Adipose tissue (tissue), 3 donors: Measurements from ENCODE around the gene NKIRAS2. TPM values are rescaled to one million over a fixed set of nuclear protein-coding genes. Genes with fewer than 3 reads are reported as not detected.

Source experiments
- H3K27ac ChIP-seq: one replicate; pipeline ENCODE4 v1.5.1; 2013; ENCODE audit warnings: low read depth, low read length
- WGBS, 3 donors: extraction: QIAGEN DNeasy Blood & Tissue Kit; methylation state at CpG; one replicate each; pipeline ENCODE4 v1.1.7; 2013; 5-methylcytosine and 5-hydroxymethylcytosine counted together
- polyA plus RNA-seq, 3 donors: library from polyadenylated mRNA; stranded (reverse); fragments of 200-250 nt; gene quantifications; one replicate each; pipeline ENCODE4 v1.2.3, GENCODE V29; 2013
- donor health status: healthy with polysubstance abuse.
- donor health status: Bipolar disorder and iron deficiency.
- donor health status: healthy.

Gene NKIRAS2
- polyA plus RNA-seq, 3 donors, result 13.5 to 35.1 (median 30.9) TPM

GRCh38 chr17:42047343-42047742 is 27.5 kb downstream of the NKIRAS2 start:
- WGBS, 3 donors, result 86 to 90% (median 86%) methylated on average over 12 of the region's 12 CpGs

GRCh38 chr17:42049834-42050392 is 30.0 kb downstream of the NKIRAS2 start:
- WGBS, 3 donors, result 0 to 2% (median 0%) methylated on average over 7 of the region's 7 CpGs
- no peak overlapping the region for H3K27ac ChIP-seq

More at GRCh38 chr17:42047343-42047742, 27.5 kb downstream of the NKIRAS2 start:
- H3K27ac ChIP-seq, result no peak overlapping the region

GRCh38 chr17:42050393-42051012 is 30.6 kb downstream of the NKIRAS2 start, which contains the start of gene C17orf113:
C17orf113 (minus strand) TSS chr17:42050601; CDS start chr17:42043376, 7,225 bp downstream.
- no peak within 1 kb of the TSS for H3K27ac ChIP-seq
- WGBS, 3 donors, result 1 to 2% (median 1%) methylated on average over 55 to 65 of the region's 65 CpGs

GRCh38 chr17:42051013-42051400 is 31.1 kb downstream of the NKIRAS2 start:
- no peak overlapping the region for H3K27ac ChIP-seq
- 31 to 66% (median 64%) methylated on average over 8 of the region's 8 CpGs for WGBS, 3 donors

GRCh38 chr17:42051645-42052044 is 31.8 kb downstream of the NKIRAS2 start:
- 91 to 95% (median 94%) methylated on average over 7 of the region's 7 CpGs for WGBS, 3 donors
- H3K27ac ChIP-seq, result no peak overlapping the region

- 76 to 84% (median 81%) methylated on average over 6 of the region's 6 CpGs for WGBS, 3 donors
- H3K27ac ChIP-seq, result no peak overlapping the region
Observed at GRCh38 chr17:42052346-42052877, 32.5 kb downstream of the NKIRAS2 start.

- no peak overlapping the region for H3K27ac ChIP-seq
- 30 to 51% (median 36%) methylated on average over 12 of the region's 12 CpGs for WGBS, 3 donors
Observed at GRCh38 chr17:42053731-42054500, 34.0 kb downstream of the NKIRAS2 start.

- no peak overlapping the region for H3K27ac ChIP-seq
- WGBS, 3 donors, result 28 to 40% (median 34%) methylated on average over 3 of the region's 3 CpGs
Observed at GRCh38 chr17:42055027-42055426, 35.1 kb downstream of the NKIRAS2 start.

GRCh38 chr17:42055496-42055895 is 35.6 kb downstream of the NKIRAS2 start:
- no peak overlapping the region for H3K27ac ChIP-seq

GRCh38 chr17:42056635-42057034 is 36.7 kb downstream of the NKIRAS2 start:
- WGBS, 3 donors, result 73 to 82% (median 82%) methylated on average over 3 of the region's 3 CpGs
- no peak overlapping the region for H3K27ac ChIP-seq

More at GRCh38 chr17:42055496-42055895, 35.6 kb downstream of the NKIRAS2 start:
- 54 to 59% (median 58%) methylated on average over 6 of the region's 6 CpGs for WGBS, 3 donors

- H3K27ac ChIP-seq, result no peak overlapping the region
- WGBS, 3 donors, result 63 to 81% (median 72%) methylated on average over 7 of the region's 7 CpGs
Observed at GRCh38 chr17:42058063-42058462, 38.2 kb downstream of the NKIRAS2 start.

GRCh38 chr17:42059815-42060214 is 39.9 kb downstream of the NKIRAS2 start:
- WGBS, 3 donors, result 62 to 70% (median 68%) methylated on average over 4 of the region's 4 CpGs
- no peak overlapping the region for H3K27ac ChIP-seq

- H3K27ac ChIP-seq, result no peak overlapping the region
- 85 to 95% (median 89%) methylated on average over 4 of the region's 4 CpGs for WGBS, 3 donors
Observed at GRCh38 chr17:42060231-42060630, 40.3 kb downstream of the NKIRAS2 start.

- 68 to 72% (median 69%) methylated on average over 5 of the region's 5 CpGs for WGBS, 3 donors
- H3K27ac ChIP-seq, result no peak overlapping the region
Observed at GRCh38 chr17:42061646-42062487, 42.0 kb downstream of the NKIRAS2 start.

- no peak overlapping the region for H3K27ac ChIP-seq
- WGBS, 3 donors, result 87 to 91% (median 88%) methylated on average over 14 of the region's 14 CpGs
Observed at GRCh38 chr17:42062681-42063080, 42.8 kb downstream of the NKIRAS2 start.

- no peak overlapping the region for H3K27ac ChIP-seq
- WGBS, 3 donors, result 64 to 76% (median 66%) methylated on average over 2 of the region's 2 CpGs
Observed at GRCh38 chr17:42065201-42065600, 45.3 kb downstream of the NKIRAS2 start.

GRCh38 chr17:42067371-42068091 is 47.6 kb downstream of the NKIRAS2 start:
- no peak overlapping the region for H3K27ac ChIP-seq
- 25 to 44% (median 34%) methylated on average over 12 of the region's 12 CpGs for WGBS, 3 donors

GRCh38 chr17:42068979-42069378 is 49.1 kb downstream of the NKIRAS2 start:
- H3K27ac ChIP-seq, result no peak overlapping the region
- 72 to 84% (median 76%) methylated on average over 3 of the region's 3 CpGs for WGBS, 3 donors
